HL-60 (cell line): ENCODE measurements around the gene SLC2A4RG.

ENCODE experiments used
- DNase-seq, 2 experiments: peaks; one replicate each; pipeline ENCODE4 v3.0.0-alpha.2; 2010 to 2020; ENCODE audit warnings: low read depth in 1 of 2, low spot score in 1 of 2
- H3K27ac ChIP-seq: fragments of 250-450 bp; sonication (Bioruptor Pico); replicated peaks from 2 replicates; pipeline ENCODE4 v1.5.1; 2020; ENCODE audit warnings: mild to moderate bottlenecking, moderate library complexity
- H3K27me3 ChIP-seq: fragments of 250-450 bp; sonication (Bioruptor Pico); 2 replicates; pipeline ENCODE4 v1.5.1; 2021; ENCODE audit warnings: mild to moderate bottlenecking, moderate library complexity; ENCODE audit not compliant: insufficient read depth, poor library complexity, severe bottlenecking
- H3K4me3 ChIP-seq: replicated peaks from 2 replicates; pipeline ENCODE4 v1.5.1; 2011; ENCODE audit warnings: mild to moderate bottlenecking, control low read depth, low read length; ENCODE audit not compliant: insufficient read depth
- CTCF ChIP-seq: IDR thresholded peaks from one replicate; pipeline ENCODE4 v1.5.1; 2011; ENCODE audit warnings: low read length, control low read depth, inconsistent platforms; ENCODE audit not compliant: insufficient read depth
- GABPA ChIP-seq: IDR thresholded peaks from 2 replicates; pipeline ENCODE4 v1.6.1; 2012; ENCODE audit warnings: low read depth
- POLR2AphosphoS5 ChIP-seq: IDR thresholded peaks from 2 replicates; pipeline ENCODE4 v1.6.1; 2012; ENCODE audit warnings: low read depth
- REST ChIP-seq: IDR thresholded peaks from 2 replicates; pipeline ENCODE4 v1.6.1; 2012; ENCODE audit warnings: low read depth; ENCODE audit not compliant: insufficient replicate concordance
- SPI1 ChIP-seq: IDR thresholded peaks from 2 replicates; pipeline ENCODE4 v1.6.1; 2012; ENCODE audit warnings: low read depth, mild to moderate bottlenecking, borderline replicate concordance

The SLC2A4RG gene

GRCh38 chr20:63691711-63692435, 47.7 kb upstream of the SLC2A4RG start:
- H3K27ac ChIP-seq = no peak overlapping the region
- H3K4me3 ChIP-seq = no peak overlapping the region
- peak; percentile 17 for TF ChIP-seq POLR2AphosphoS5
- TF ChIP-seq SPI1 = no peak
- DNase-seq = no peak
- no peaks in the 10 kb centered on the region for H3K27me3 ChIP-seq

- no peak overlapping the region for H3K27ac ChIP-seq
- no peaks in the 10 kb centered on the region for H3K27me3 ChIP-seq
- DNase-seq = no peak
- TF ChIP-seq REST (no peak), POLR2AphosphoS5 (no peak), CTCF (no peak), SPI1 (no peak), GABPA (no peak)
- no peak overlapping the region for H3K4me3 ChIP-seq
Observed at GRCh38 chr20:63692436-63693082, 47.0 kb upstream of the SLC2A4RG start.

DNA sequence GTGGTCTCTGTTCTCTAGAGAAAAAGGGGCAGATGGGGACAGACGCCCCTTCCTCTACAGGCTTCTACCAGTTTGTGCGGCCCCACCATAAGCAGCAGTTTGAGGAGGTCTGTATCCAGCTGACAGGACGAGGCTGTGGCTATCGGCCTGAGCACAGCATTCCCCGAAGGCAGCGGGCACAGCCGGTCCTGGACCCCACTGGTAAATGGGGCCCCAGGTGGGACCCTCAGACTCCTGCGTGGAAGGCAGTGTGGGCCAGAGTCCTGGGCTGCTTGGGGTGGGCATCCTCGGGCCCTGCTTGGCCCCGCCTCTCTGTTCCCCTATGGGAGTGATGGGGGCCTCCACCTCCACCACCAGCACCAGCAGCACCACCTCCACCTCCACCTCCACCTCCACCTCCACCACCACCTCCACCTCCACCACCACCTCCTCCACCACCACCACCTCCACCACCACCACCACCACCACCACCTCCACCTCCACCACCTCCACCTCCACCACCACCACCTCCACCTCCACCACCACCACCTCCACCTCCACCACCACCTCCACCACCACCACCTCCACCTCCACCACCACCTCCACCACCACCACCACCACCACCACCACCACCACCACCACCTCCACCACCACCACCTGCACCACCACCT, 46.4 kb upstream of the SLC2A4RG start:
- no peaks in the 10 kb centered on the region for H3K27me3 ChIP-seq
- H3K27ac ChIP-seq = no peak overlapping the region
- no peak overlapping the region for H3K4me3 ChIP-seq
- no peak for DNase-seq
- TF ChIP-seq POLR2AphosphoS5 = no peak
- no peak for TF ChIP-seq CTCF
- no peak for TF ChIP-seq SPI1
- no peak for TF ChIP-seq REST
- no peak for TF ChIP-seq GABPA
